ENCODE results near the gene ISL1.

ISL1 gene

GRCh38 chr5:51439232-51439631 is 56.0 kb downstream of the ISL1 start:
- DNase-seq: no peak

All from anterior cingulate cortex (tissue), 58 donors.